HG03025 (cell line): ENCODE results near the gene GGT6.
"Not testable (repeated sequence)": the region's sequence is repeated elsewhere in the genome, so short reads cannot be mapped to it uniquely, and the experiment has no call there.

ENCODE experiments used
- ATAC-seq: cut with Tn5 transposase; IDR thresholded peaks from one replicate; pipeline ENCODE4 v1.9.1; 2021; ENCODE audit warnings: mild to moderate bottlenecking, moderate library complexity; ENCODE audit not compliant: unreplicated experiment, low FRiP score

GGT6 gene, protein sequence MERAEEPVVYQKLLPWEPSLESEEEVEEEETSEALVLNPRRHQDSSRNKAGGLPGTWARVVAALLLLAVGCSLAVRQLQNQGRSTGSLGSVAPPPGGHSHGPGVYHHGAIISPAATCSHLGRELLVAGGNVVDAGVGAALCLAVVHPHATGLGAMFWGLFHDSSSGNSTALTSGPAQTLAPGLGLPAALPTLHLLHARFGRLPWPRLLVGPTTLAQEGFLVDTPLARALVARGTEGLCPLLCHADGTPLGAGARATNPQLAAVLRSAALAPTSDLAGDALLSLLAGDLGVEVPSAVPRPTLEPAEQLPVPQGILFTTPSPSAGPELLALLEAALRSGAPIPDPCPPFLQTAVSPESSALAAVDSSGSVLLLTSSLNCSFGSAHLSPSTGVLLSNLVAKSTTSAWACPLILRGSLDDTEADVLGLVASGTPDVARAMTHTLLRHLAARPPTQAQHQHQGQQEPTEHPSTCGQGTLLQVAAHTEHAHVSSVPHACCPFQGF

GRCh38 chr17:4560421-4560820 lies at the start of gene GGT6:
GGT6 (minus strand) TSS chr17:4560577; CDS start chr17:4560521, 56 bp downstream.
- ATAC-seq, result no peak

DNA sequence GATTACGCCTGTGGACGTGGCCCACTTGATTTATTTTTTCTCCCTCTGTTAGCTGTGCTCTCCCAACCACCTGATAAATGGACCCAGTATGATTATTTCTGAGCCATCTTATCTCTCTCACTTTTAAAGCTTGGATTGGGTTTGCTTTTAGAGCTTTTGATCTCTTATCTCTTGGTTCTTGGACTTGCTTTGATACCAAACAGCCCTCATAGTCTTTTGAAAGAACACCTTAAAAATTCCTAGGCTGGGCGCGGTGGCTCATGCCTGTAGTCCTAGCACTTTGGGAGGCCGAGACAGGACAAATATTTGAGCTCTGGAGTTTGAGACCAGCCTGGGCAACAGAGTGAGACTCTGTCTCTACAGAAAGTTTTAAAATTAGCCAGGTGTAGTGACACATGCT lies 49.8 kb upstream of the GGT6 start:
- no peak for ATAC-seq

DNA sequence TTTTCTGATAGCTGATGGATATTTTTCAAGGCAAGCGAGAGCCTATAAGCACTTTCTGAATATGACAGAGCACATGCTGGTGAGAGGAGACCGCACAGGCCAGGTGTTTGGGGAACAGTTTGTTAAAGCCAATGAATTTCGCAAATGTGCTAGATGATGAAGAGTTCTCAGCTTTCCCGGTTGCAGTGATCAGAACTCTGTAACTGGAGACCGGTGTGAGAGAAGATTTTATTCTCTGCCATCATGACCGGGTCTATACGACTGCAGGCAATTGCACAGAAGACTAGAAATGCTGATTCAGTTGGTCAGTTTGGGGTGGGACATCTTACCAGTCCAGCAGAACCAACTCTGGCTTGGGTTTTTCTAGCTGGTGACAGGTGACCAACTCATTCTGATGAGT lies 49.4 kb upstream of the GGT6 start:
- no peak for ATAC-seq

DNA sequence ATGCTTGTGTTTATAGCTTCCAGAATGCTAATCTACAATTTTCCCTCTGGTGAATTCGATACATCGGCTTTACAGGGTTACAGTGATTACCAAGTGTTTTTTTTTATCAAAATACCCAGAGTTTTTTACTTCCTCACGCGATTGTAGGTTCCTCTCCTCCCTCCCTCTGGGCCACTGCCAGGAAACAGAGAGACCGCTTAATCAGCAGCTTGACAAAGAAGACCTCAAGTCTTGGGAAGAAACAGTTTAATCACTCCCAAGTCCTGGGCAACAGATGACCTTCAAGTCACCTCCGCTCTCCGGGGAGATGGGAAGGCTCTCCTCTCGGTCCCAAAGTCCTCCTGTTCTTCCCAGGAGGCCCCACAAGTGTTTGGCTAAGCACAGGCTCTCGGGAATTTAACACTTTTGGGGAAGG lies 47.4 kb upstream of the GGT6 start:
- ATAC-seq, result no peak

GRCh38 chr17:4607261-4607741 lies 46.9 kb upstream of the GGT6 start:
- ATAC-seq, result no peak

- ATAC-seq, result no peak
Measured at GRCh38 chr17:4605826-4606225, 45.4 kb upstream of the GGT6 start.

DNA sequence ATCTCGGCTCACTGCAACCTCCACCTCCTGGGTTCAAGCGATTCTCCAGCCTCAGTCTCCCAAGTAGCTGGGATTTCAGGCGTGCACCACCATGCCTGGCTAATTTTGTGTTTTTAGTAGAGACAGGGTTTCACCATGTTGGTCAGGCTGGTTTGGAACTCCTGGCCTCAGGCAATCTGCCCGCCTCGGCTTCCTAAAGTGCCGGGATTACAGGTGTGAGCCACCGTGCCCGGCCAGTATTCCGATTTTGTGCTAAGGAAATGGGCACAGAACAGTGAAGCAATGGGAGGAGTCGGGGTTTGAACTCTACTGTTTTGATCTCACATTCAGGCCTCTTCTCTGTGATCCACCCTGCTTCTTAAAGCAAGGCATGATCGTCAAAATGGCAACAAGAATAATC lies 44.4 kb upstream of the GGT6 start:
- not testable (repeated sequence) for ATAC-seq

- no peak for ATAC-seq
Measured at GRCh38 chr17:4604111-4604644, 43.8 kb upstream of the GGT6 start.

- ATAC-seq, result no peak
Measured at GRCh38 chr17:4602041-4602440, 41.7 kb upstream of the GGT6 start.

GRCh38 chr17:4601326-4601725 lies 40.9 kb upstream of the GGT6 start:
- no peak for ATAC-seq

GRCh38 chr17:4600563-4600962 lies 40.2 kb upstream of the GGT6 start:
- ATAC-seq, result no peak

DNA sequence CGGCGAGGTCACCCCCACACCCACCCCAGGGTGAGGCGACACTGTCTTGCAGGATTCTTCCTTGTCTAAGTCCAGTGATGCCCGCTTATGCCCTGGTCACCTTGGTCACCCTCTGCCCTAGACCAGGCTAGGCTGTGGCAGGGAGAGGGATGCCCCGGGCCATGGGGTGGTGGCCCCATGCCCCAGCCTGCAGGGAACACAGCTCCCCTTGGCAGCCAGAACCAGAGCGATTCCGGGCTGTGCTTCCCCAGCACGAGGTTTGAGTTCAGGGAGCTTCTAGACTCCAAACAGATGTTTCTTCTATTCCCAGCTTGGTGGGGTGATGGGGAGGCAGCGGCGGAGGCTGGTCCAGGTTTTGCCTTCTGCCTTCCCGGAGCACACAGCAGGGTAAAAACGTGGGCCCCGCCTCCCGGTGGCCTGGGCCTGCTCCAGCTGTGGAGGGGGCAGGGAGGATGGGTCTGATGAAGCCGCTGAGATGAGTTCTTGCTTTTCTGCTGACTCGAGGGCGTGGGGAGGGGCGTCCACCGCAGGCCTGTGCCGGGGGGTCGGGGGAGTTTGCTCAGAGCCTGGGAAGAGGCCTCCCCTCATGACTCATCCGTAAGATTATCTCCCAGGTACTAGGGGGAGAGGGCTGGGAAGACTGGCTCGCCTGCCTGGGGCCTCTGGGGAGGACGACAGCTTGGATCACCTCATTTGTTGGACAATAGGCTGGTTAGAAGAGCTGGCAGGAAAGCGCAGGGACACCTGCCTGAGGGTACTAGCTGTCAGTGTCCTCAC lies 39.3 kb upstream of the GGT6 start:
- no peak for ATAC-seq

GRCh38 chr17:4598776-4599504 lies 38.6 kb upstream of the GGT6 start:
- ATAC-seq, result no peak

- ATAC-seq, result no peak
Measured at GRCh38 chr17:4597975-4598374, 37.6 kb upstream of the GGT6 start.

- no peak for ATAC-seq
Measured at GRCh38 chr17:4596636-4597380, 36.4 kb upstream of the GGT6 start.

- not testable (repeated sequence) for ATAC-seq
Measured at GRCh38 chr17:4595685-4596342, 35.4 kb upstream of the GGT6 start.

GRCh38 chr17:4594931-4595684 lies 34.7 kb upstream of the GGT6 start:
- ATAC-seq, result no peak

DNA sequence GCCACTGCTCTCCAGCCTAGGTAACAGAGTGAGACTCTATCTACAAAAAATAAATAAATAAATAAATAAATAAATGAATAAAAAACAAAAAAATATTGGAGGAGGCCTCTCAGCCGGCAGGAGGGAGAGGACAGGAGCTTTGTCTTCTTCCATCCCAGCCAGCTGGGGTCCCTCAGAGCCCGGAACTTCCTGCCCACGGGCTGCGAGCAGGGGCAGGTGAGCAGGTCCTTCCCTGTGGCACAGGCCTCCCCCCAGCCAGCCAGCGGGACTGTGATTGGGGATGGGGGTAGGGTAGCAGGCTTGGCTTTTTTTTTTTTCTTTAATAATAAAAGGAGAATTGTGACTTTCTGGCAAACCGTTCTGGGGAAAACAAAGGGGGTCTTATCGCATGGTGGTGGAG lies 34.0 kb upstream of the GGT6 start:
- no peak for ATAC-seq

GRCh38 chr17:4593021-4593421 lies 32.6 kb upstream of the GGT6 start:
- ATAC-seq, result no peak
